Bronchial epithelial cell (primary cell): ENCODE data around the gene EIPR1. TPM values are rescaled to one million over a fixed set of nuclear protein-coding genes. Genes with fewer than 3 reads are reported as not detected.

Experiments used
- DNase-seq: peaks from one replicate; pipeline ENCODE4 v3.0.0-alpha.2; 2010; ENCODE audit warnings: low read depth
- FAIRE-seq: peaks from 2 replicates; lab custom pipeline; 2011; peaks lifted over from hg19 to GRCh38; lab: Jason Lieb, UNC
- H3K27me3 ChIP-seq: 2 replicates; pipeline ENCODE4 v1.5.1; 2011; ENCODE audit warnings: low read length; ENCODE audit not compliant: control insufficient read depth, insufficient read depth
- H3K36me3 ChIP-seq: 2 replicates; pipeline ENCODE4 v1.5.1; 2011; ENCODE audit warnings: low read length; ENCODE audit not compliant: control insufficient read depth, insufficient read depth
- H3K4me3 ChIP-seq: 2 replicates; pipeline ENCODE4 v1.5.1; 2011; ENCODE audit warnings: mild to moderate bottlenecking, low read depth, low read length, control low read depth
- total RNA-seq: library from RNA; depleted of rRNA; stranded (reverse); fragments of >200 nt; gene quantifications from 2 replicates; pipeline ENCODE4 v1.2.1, GENCODE V29; 2014
- TF ChIP-seq, protein P1 (sequence below): IDR thresholded peaks from 2 replicates; pipeline ENCODE4 v1.5.1; 2011; ENCODE audit warnings: mild to moderate bottlenecking, moderate library complexity, low read length, control low read depth, inconsistent platforms; ENCODE audit not compliant: insufficient read depth, severe bottlenecking

EIPR1 gene
- total RNA-seq, 1 donor from 2014 or later = 44.5 TPM

GRCh38 chr2:3149441-3150217 is 228.0 kb downstream of the EIPR1 start:
- H3K4me3 ChIP-seq = no peak overlapping the region
- H3K27me3 ChIP-seq = no peaks in the 10 kb centered on the region
- FAIRE-seq (no peak), DNase-seq (no peak)
- TF ChIP-seq, protein P1, sequence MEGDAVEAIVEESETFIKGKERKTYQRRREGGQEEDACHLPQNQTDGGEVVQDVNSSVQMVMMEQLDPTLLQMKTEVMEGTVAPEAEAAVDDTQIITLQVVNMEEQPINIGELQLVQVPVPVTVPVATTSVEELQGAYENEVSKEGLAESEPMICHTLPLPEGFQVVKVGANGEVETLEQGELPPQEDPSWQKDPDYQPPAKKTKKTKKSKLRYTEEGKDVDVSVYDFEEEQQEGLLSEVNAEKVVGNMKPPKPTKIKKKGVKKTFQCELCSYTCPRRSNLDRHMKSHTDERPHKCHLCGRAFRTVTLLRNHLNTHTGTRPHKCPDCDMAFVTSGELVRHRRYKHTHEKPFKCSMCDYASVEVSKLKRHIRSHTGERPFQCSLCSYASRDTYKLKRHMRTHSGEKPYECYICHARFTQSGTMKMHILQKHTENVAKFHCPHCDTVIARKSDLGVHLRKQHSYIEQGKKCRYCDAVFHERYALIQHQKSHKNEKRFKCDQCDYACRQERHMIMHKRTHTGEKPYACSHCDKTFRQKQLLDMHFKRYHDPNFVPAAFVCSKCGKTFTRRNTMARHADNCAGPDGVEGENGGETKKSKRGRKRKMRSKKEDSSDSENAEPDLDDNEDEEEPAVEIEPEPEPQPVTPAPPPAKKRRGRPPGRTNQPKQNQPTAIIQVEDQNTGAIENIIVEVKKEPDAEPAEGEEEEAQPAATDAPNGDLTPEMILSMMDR = no peak
- H3K36me3 ChIP-seq = no peaks in the 10 kb centered on the region

DNA sequence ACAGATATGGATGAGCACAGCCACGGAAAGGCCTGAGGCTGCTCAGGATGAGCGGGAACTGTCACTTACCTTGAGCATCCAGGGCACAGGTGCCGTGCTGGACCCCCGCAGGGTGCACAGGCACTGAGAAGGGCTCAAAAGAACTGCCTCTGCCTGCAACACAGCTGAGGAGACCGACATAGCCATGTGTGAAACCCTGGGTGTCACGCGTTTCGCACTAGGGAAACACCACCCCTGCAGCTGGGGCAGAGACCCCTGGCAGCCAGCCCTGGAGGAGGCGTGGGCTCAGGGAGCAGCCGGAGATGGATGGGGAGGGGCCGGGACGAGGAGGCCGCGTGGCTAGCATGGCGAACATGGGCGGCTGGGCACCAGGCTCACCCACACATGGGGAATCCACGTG is 228.9 kb downstream of the EIPR1 start:
- TF ChIP-seq, protein P1 = no peak
- Histone ChIP-seq H3K27me3 (no peaks in the 10 kb centered on the region), H3K4me3 (no peak overlapping the region), H3K36me3 (no peaks in the 10 kb centered on the region)
- DNase-seq (no peak), FAIRE-seq (no peak)

GRCh38 chr2:3147651-3148530 is 229.7 kb downstream of the EIPR1 start:
- H3K4me3 ChIP-seq = no peak overlapping the region
- TF ChIP-seq, protein P1 = no peak
- DNase-seq (no peak), FAIRE-seq (no peak)
- H3K27me3 ChIP-seq = no peaks in the 10 kb centered on the region
- no peaks in the 10 kb centered on the region for H3K36me3 ChIP-seq

DNA sequence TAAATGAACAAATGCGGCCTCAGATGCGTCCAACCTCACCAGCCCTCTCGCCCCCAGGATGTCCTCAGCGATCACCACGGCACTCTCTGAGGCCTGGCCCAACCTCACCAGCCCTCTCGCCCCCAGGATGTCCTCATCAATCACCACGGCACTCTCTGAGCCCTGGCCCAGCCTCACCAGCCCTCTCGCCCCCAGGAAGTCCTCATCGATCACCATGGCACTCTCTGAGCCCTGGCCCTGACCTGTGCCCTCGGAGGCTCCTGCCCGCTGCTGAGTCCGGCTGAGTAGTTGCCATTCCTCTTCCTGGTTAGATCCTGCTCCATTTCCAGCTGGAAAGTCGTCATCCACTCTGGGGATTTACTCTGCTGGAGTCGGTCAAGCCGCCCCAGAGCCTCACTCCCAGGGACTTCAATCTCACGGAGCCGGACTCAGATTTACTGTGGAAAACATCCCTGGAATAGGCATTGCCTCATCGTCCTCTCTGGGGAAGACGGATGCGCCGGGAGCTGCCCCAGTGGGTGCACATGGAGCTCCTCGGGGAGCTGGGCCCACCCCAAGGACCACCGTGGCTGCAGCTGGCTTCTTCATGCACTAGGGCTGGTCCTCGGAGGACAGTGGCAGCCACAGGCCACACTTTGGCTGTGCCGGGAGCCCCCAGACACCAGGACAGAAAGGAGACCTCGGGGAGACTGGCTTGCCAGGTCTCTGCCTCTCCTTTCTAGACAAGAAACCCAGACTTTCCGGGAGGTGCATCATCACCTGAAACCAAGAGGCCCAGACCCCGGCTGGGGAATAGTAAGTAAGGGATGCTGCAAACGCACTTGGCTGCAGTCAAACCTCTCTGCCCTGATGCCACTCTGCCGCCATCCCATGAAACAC is 230.6 kb downstream of the EIPR1 start:
- Histone ChIP-seq H3K36me3 (no peaks in the 10 kb centered on the region), H3K4me3 (no peak overlapping the region), H3K27me3 (no peaks in the 10 kb centered on the region)
- TF ChIP-seq, protein P1 = no peak
- DNase-seq = no peak
- no peak for FAIRE-seq

- no peak for DNase-seq
- Histone ChIP-seq H3K4me3 (no peak overlapping the region), H3K27me3 (no peaks in the 10 kb centered on the region), H3K36me3 (no peaks in the 10 kb centered on the region)
- TF ChIP-seq, protein P1 = no peak
- FAIRE-seq = no peak
These were observed 231.4 kb downstream of the EIPR1 start for GRCh38 chr2:3146175-3146574.
